ENCODE results near the gene PEPD.

- no peak for TF ChIP-seq SUZ12 (IDR thresholded peaks at IDR 0.05)
- TF ChIP-seq ZNF384 (IDR thresholded peaks at IDR 0.05): no peak
- no peak for TF ChIP-seq FOXM1 (IDR thresholded peaks at IDR 0.05; ENCODE audit: borderline replicate concordance)
- TF ChIP-seq FOXK2 (IDR thresholded peaks at IDR 0.05): no peak
Observed at GRCh38 chr19:33397536-33398360, 123.8 kb downstream of the PEPD start.

All from HEK293T (cell line).